ES-I3 (cell line): ENCODE data around the gene TCOF1.
"Not testable (repeated sequence)": the region's sequence is repeated elsewhere in the genome, so short reads cannot be mapped to it uniquely, and the experiment has no call there.

ENCODE experiments used
- H3K36me3 ChIP-seq: 2 replicates; pipeline ENCODE4 v1.6.1; 2013; ENCODE audit warnings: mild to moderate bottlenecking, low read length, control low read depth, moderate library complexity; ENCODE audit not compliant: insufficient read depth
- H3K4me1 ChIP-seq: 2 replicates; pipeline ENCODE4 v1.6.1; 2013; ENCODE audit warnings: mild to moderate bottlenecking, control low read depth, low read length; ENCODE audit not compliant: insufficient read depth
- H3K9ac ChIP-seq: 2 replicates; pipeline ENCODE4 v1.6.1; 2013; ENCODE audit warnings: low read depth, mild to moderate bottlenecking, low read length, moderate library complexity
- H3K9me3 ChIP-seq: 2 replicates; pipeline ENCODE4 v1.6.1; 2013; ENCODE audit warnings: mild to moderate bottlenecking, low read length, moderate library complexity; ENCODE audit not compliant: control insufficient read depth, insufficient read depth

TCOF1 gene

DNA sequence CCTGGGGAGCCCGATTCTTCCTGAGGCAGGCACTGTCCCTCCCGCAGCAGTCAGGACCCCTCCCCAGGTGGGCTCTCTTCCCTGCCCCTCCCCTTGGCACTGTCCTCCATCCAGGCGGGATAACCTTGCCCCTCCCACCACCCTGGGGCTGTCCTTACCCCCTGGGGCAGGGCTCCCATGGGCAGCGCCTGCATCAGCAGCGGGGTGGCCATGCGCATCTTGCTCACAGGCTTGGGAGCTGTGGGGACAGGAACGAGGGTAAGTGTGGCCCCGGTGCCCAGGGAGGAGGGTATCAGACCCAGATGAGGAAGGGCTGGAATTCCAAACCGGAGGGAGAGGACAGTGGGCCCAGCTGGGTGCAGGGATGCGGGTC lies 49.2 kb downstream of the TCOF1 start:
- H3K9ac ChIP-seq = no peak overlapping the region
- no peaks in the 10 kb centered on the region for H3K9me3 ChIP-seq
- H3K4me1 ChIP-seq = peaks cover 17% of the 10 kb centered on the region
- 0 out of 2 replicates have a peak, but pooled peaks cover 3% of the 10 kb centered on the region for H3K36me3 ChIP-seq

DNA sequence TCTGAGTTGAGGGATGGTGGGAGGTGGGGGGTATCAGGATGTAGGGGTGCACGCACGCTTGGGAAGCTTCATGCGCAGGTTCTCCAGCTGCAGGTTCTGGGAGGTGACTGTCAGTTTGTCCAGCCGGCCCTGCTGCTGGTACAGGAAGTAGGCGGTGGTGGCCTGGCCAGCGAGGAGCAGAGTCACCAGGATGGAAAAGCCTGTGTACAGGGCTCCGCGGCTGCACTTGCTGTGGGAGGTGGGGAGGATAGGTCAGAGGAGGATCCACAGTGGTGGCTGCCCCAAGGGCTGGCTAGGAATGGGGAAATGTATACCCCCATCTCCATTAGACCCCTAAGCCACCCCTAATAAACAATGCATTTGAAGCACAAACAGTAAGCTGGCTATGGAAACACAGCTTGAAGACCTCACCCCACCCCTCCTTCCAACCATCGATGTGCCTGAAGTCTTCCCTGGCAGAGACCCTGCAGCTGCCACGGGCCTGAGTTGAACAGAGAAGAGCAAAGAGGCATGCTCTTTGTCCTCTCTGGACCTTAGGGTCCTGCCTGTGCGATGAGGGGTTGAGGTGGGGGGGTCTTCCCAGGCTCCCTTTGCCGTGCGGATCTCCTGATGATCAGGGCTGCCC lies 49.7 kb downstream of the TCOF1 start:
- no peaks in the 10 kb centered on the region for H3K9me3 ChIP-seq
- H3K4me1 ChIP-seq = peaks cover 17% of the 10 kb centered on the region
- no peak overlapping the region for H3K9ac ChIP-seq
- H3K36me3 ChIP-seq = 0 out of 2 replicates have a peak, but pooled peaks cover 3% of the 10 kb centered on the region

DNA sequence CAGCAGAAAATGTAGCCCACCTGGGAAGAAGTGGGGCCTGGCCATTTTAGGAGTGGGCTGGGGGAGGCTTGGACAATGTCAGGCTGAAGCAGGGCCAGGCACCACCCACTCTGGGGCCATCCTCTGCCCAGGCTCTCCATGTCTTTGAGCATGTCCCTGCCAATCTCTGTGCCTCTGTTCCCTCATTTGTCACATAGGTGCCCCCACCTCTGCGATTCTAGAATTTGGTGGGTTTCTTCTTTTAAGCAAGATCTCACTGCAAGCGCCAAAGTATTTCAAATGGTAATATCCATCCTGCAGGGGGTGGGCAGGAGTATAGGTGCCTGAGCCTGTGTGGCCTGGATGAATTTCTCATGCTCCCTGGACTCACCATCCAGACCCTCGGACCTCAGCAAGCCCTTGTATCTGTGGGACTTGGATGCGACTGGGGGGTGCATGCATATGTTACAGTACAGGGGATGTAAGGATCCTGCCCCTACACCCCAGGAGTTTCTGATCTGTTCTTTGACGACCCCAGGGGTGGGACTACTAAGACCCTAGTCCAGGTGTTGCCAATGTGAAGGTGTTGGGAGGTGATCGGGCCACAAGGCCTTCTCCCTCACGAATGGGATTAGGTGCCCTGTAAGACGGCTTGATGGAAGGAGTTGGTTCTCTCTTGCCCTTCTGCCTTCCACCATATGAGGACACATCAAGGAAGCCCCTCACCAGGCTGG lies 50.9 kb downstream of the TCOF1 start:
- no peaks in the 10 kb centered on the region for H3K9me3 ChIP-seq
- H3K9ac ChIP-seq = no peak overlapping the region
- 0 out of 2 replicates have a peak, but pooled peaks cover 3% of the 10 kb centered on the region for H3K36me3 ChIP-seq
- peaks cover 23% of the 10 kb centered on the region for H3K4me1 ChIP-seq

DNA sequence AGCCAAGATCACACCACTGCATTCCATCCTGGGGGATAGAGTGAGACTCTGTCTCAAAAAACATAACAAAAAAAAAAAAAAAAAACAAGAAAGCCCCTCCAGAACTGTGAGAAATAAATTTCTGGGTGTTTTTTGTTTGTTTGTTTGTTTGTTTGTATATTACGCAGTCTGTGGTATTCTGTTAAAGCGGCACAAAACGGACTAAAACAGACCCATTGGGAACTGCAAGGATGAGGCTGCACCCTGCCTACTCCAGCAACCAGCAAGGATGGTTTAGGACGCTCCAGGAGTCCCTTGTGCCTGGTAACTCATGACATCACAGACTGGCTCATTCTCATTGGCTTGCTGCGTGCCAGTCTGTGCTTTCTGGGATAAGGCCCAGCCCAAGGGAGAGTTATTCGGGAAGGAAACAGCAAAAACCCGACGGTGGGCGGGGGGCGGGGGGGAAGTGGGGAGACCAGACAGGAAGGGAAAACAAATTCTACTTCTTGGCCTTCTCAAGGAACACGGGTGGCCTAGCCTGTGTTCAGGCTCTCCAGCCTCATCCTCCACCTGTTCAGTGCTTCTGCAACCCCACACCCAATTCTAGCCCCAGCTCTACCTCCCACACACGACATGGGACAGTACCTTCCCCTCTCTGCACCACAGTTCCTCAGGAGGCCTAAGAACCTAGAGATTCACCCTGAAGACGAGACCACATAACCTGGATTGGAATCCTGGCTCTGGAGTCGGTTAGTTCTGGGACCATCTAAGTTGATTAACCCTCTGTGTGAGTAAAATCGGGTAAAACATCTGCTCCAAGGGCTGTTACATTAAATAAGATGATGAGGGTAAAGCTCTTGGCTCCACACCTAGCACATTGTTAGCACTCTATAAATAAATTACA lies 52.4 kb downstream of the TCOF1 start:
- peak overlapping the region; percentile 38 for H3K9ac ChIP-seq
- H3K4me1 ChIP-seq = peaks cover 24% of the 10 kb centered on the region
- H3K36me3 ChIP-seq = no peaks in the 10 kb centered on the region
- H3K9me3 ChIP-seq = no peaks in the 10 kb centered on the region

DNA sequence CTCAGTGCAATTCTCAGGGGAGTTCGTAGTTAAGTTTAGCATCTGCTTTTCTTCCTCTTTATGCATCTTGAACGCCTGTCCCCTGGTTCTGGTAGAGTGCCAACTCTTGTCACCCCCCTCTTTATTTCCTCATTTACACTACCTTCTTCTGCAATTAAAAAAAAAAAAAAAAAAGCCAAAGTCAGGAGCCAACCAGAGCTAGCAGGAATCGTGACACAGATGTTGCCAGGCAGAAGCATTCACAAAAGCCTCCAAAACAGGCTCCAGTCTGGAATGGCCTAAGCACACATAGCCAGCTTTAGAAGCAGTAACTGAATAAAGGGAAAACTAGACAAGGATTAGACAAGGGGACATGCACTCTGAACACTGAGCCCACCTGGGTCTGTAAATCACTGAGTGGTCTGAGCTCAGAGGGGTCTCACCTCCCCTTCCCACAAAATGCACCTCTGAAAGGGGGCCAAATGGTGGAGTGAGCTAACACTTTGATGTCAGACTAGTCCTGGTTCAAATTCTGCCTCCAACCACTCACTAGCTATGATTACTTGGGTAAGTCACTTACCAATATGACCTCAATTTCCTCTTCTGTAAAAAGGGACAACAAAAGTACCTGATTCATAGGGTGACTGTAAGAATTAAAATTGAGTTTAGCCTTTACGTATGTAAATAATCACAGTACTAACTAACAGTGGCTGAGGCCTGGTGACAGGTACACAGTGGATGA lies 53.2 kb downstream of the TCOF1 start:
- peak overlapping the region; percentile 38 for H3K9ac ChIP-seq
- no peaks in the 10 kb centered on the region for H3K36me3 ChIP-seq
- peaks cover 24% of the 10 kb centered on the region for H3K4me1 ChIP-seq
- no peaks in the 10 kb centered on the region for H3K9me3 ChIP-seq

DNA sequence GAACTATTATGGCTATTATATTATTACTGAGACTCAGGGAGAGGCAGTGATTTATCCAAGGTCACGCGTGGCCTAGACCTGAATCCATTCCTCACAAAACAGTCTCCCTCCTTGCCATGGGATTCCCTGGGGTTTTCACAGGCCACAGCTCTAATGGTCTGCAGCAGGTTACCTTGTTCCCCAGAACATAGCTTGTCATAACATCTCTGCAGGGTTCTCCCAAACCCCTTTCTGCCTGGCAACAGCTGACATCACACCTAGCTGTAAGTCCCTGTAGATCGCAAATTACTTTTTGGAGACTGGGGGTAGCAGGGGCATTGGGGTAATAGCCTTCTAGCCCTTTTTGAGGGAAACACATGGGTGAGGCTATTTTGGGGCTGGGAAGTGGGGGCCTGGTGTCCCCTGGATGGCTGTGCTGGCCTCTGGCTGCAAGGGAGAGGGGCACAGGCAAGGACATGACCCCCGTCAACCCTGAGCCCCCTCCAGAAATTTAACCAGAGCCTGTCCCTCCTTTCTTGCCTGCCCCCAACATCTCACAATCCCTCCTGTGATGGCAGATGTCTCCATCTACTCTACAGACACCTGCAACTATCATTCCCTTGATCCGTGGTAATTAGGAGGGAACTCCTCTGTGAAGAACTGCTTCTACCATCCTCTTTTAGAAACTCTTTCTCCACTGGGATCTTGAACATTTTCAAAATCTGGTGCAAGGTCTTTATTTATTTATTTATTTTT lies 53.9 kb downstream of the TCOF1 start:
- H3K9me3 ChIP-seq = no peaks in the 10 kb centered on the region
- H3K4me1 ChIP-seq = peaks cover 24% of the 10 kb centered on the region
- no peaks in the 10 kb centered on the region for H3K36me3 ChIP-seq
- H3K9ac ChIP-seq = no peak overlapping the region

DNA sequence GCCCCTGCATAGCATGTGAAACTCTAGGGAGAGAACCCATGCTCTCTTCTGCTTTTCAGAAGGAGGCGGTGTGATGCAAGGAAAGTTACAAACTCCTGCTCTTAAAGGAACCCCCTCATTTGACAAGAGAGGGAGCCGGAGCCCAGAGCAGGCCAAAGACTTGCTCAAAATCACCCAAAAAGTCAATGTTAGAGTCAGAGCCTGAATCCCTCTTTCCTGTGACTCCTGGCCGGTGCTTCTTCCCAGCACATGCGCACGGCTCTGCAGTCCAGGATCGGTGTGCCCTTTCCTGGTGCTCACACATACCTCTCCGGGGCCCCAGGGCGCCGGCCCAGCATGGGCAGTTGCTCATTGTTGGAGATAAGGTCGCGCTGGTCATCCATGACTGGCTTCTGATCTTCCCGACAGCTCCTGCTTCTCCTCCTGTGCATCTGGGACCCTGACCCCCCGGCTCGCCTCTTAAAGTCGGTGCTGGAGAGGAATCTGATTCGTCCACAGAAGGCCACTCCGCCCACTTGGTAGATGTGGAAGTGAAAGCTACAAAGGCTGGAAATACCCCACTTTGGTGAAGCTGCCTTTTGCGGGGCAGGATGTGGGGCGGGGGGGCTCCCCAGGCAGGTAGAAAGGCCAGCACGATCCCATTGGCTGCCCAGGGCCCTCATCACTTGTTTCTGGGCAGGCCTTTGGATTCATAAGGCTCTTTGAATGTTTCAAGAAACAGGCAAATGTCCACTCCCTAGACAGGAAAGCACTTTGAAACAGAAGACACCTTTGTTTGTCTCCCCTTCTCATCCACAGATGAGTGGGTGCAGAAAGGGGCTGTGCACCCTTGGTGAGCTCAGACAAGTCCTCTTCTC lies 55.0 kb downstream of the TCOF1 start, which contains the start of gene CD74:
TSS of gene CD74 (minus strand) at position 592 of the 857 bp plus-strand sequence. CDS start at position 431, 161 bp downstream.
- Histone ChIP-seq H3K9me3 (no peaks in the 10 kb centered on the region), H3K36me3 (no peaks in the 10 kb centered on the region), H3K4me1 (peaks cover 24% of the 10 kb centered on the region), H3K9ac (peak within 1 kb of the TSS; percentile 46)

DNA sequence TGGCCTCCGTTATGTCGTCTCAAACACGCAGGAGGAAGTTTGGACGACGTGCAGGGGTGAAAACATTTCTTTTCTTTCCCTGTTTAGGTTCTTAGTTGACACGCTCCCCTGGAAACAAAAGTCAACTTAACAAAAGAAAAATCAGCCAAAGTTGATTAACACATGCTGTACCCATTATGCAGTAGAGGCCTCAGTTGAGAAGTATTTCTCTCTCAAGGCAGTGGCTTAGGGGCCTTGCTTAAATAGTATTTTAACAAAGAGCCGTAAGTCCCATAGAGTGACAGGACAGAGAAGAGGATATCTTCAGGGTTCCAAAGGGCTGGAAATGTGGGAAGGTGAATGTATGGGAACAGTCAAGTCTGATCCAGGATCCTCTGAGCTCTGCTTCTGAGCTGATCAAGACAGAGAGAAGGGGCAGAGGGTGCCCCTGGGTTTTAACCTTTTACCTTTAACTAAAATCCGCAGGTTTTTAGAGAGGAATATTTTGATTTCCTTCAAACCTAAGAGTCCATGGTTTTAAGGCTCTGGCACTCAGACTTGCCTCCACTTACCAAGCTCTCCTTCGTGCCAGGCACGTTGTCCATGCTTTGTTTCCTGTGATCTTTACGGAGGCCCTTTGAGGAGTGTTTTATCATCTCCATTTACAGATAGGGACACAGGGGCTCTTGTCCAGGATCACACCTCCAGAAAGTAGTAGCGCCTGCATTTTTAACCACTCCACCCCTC lies 55.8 kb downstream of the TCOF1 start:
- no peaks in the 10 kb centered on the region for H3K36me3 ChIP-seq
- peak overlapping the region; percentile 46 for H3K9ac ChIP-seq
- H3K4me1 ChIP-seq = peaks cover 20% of the 10 kb centered on the region
- H3K9me3 ChIP-seq = no peaks in the 10 kb centered on the region

DNA sequence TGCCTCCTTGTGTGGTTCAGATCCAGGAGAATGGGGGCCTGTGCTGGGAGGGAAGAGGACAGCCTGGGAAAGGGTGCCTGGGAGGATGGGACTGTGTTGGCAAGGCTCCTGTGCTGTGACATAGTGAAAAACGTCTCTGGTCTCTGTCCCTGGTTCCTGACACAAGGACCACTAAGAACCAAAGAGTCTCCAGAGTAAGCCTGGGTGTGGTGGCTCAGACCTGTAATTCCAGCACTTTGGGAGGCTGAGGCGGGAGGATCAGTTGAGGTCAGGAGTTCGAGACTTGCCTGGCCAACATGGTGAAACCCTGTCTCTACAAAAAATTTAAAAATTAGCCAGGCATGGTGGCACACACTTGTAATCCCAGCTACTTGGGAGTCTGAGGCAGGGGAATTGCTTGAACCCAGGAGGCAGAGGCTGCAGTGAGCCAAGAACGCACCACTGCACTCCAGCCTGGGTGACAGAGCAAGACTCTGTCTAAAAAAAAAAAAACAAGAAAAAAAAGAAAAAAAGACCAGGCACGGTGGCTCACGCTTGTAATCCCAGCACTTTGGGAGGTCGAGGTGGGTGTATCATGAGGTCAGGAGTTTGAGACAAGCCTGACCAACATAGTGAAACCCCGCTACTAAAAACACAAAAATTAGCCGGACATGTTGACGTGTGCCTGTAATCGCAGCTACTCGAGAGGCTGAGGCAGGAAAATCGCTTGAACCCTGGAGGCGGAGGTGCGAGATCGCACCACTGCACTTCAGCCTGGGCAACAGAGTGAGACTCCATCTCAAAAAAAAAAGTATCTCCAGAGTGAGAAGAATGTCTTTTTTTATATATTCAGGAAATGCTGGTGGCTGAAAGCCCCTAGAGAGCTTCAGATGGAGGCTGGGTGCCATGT lies 56.6 kb downstream of the TCOF1 start:
- not testable (repeated sequence) for H3K9me3 ChIP-seq, H3K9ac ChIP-seq, H3K36me3 ChIP-seq
- peaks cover 17% of the 10 kb centered on the region for H3K4me1 ChIP-seq

DNA sequence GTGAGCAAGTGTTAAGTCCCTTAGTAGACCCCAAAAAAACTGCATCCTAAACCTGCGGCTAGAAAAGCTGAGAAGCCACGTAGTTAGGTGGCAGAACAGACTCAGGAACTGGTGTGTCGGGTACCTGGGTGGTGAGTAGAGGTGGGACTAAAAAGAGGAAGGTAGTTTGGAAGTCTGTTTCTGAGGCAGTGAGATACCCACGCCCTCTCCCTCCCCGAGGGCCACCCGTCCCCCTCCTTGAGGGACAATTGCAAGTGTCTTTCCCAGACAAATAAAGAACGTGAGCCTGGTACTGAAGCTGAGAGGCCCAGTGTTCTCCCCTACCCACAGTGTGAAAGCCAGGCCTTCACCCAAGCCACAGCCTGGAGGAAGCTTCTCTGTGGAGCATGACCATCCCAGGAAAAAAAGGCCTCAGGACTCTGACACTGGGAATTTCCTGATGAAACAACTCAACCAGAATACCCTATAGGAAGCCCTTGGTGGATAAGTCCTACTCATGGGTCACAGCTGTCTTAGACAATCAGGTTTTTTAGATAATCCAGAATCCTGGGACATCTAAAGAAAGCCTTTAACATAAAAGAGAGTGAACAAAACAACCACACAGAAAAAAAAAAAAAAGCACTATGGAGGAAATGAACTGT lies 62.3 kb downstream of the TCOF1 start:
- Histone ChIP-seq H3K36me3 (no peaks in the 10 kb centered on the region), H3K9me3 (no peaks in the 10 kb centered on the region), H3K4me1 (peaks cover 4% of the 10 kb centered on the region), H3K9ac (no peak overlapping the region)

DNA sequence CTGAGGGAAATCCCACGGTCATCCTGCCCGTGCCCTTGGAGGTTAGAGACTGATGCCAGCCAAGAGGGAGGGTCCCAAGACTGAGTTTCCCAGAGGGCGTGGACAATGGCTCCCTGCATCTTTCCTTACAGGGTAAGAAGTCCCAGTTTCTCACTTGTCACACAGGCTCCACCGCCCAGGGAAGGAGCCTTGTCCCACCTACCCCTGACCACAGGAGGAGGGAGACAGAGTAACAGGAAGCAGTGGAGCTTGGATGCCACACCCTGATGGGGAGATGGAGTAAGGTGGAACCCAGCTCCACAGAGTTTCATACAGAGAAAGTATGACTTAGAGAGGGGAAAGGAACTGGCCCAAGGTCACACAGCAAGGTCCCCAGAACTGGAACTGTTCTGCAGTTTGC lies 64.6 kb downstream of the TCOF1 start:
- no peaks in the 10 kb centered on the region for H3K36me3 ChIP-seq
- H3K9ac ChIP-seq = no peak overlapping the region
- H3K9me3 ChIP-seq = no peaks in the 10 kb centered on the region
- peaks cover 4% of the 10 kb centered on the region for H3K4me1 ChIP-seq
